ENCODE results near the gene RERE. TPM values are rescaled to one million over a fixed set of nuclear protein-coding genes. Genes with fewer than 3 reads are reported as not detected.

RERE gene
- total RNA-seq, 1 experiment from 2014 or later = 161 TPM

DNA sequence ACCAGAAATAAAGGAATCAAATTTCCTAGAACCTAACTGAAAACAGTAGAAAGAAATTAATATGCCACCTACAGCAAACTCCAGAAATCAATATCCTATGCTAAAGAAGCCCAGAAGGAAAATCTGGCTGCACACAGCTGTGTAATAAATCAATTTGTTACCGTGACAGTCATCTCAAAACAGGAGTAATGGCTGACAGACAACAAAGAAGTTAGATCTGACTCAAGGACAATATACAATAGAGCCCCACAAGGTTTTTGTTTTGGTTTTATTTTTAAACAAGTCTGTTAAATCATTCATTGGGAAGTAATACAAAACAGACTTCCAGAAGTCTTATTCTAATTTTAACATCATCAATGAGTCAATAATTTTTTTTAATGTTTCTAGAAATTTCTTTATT lies 168.4 kb downstream of the RERE start:
- no peak for TF ChIP-seq ZNF232 (CRISPR knock-in tag; IDR thresholded peaks at IDR 0.05)
- no peaks in the 10 kb centered on the region for H3K9me3 Mint-ChIP-seq
- ChIA-PET POLR2A (no interaction called here), CTCF (no interaction called here)
- no peak for DNase-seq (ENCODE audit: low spot score)
- H3K27me3 Mint-ChIP-seq (ENCODE audit: low read depth) = no peaks in the 10 kb centered on the region
- no peak for ATAC-seq
- H3K4me3 Mint-ChIP-seq = no peak overlapping the region
- peaks cover 4% of the 10 kb centered on the region for H3K36me3 Mint-ChIP-seq
- H3K27ac Mint-ChIP-seq = peak overlapping the region; percentile 35; the same call in 1 of the 2 replicates
- peaks cover 66% of the 10 kb centered on the region for H3K4me1 Mint-ChIP-seq

DNA sequence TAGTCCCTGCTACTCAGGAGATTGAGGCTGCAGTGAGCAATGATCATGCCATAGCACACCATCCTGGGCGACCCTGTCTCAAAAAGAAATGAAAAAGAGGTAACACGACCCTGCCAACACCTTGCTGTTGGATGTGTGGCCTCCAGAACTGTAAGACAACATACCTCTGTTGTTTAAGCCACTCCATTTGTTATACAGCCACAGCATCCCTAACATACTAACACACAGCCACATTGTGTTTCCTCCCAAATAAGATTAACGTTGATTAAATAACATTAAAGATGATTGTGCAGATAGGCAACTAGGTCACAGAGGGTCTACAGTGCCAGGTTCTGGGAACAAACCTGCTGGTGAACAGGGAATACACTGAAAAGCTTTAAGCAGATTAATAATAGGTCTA lies 170.4 kb downstream of the RERE start:
- peak overlapping the region; percentile 46; the same call in 1 of the 2 replicates for H3K27ac Mint-ChIP-seq
- H3K4me3 Mint-ChIP-seq = no peak overlapping the region
- no peak for DNase-seq (ENCODE audit: low spot score)
- H3K9me3 Mint-ChIP-seq = no peaks in the 10 kb centered on the region
- peaks cover 60% of the 10 kb centered on the region for H3K4me1 Mint-ChIP-seq
- TF ChIP-seq CBFB (CRISPR knock-in tag; IDR thresholded peaks at IDR 0.05; ENCODE audit: low read depth) = no peak
- TF ChIP-seq, protein P1, sequence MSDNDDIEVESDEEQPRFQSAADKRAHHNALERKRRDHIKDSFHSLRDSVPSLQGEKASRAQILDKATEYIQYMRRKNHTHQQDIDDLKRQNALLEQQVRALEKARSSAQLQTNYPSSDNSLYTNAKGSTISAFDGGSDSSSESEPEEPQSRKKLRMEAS (CRISPR knock-in tag; IDR thresholded peaks at IDR 0.05) = no peak
- TF ChIP-seq, protein P2, sequence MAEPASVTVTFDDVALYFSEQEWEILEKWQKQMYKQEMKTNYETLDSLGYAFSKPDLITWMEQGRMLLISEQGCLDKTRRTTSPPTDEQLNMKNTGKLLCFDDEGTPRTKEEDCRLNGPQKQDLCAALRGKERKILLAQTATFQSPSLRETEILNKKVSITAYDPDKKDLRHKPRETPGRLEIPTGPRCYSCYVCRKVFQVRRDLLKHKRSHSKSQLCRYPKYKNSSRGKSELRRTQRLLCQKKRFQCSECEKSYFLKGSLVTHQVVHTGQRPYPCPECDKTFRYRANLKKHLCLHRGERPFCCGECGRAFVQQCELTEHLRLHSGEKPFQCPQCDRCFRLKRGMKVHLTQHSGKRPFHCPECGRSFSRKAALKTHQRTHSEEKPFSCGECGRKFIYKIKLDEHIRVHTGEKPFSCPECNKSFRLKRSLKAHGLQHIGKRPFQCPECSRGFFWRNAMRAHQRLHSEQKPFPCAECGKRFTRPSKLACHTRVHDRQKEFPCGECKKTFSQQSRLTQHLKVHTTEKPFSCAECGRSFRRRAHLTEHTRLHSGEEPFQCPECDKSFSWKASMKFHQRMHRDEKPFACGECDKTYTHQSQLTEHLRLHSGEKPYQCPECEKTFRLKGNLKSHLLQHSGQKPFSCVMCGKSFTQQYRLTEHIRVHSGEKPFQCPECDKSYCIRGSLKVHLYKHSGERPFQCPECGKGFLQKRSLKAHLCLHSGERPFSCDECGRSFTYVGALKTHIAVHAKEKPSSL (CRISPR knock-in tag; conservative IDR thresholded peaks at IDR 0.05) = no peak
- TF ChIP-seq, protein P3, sequence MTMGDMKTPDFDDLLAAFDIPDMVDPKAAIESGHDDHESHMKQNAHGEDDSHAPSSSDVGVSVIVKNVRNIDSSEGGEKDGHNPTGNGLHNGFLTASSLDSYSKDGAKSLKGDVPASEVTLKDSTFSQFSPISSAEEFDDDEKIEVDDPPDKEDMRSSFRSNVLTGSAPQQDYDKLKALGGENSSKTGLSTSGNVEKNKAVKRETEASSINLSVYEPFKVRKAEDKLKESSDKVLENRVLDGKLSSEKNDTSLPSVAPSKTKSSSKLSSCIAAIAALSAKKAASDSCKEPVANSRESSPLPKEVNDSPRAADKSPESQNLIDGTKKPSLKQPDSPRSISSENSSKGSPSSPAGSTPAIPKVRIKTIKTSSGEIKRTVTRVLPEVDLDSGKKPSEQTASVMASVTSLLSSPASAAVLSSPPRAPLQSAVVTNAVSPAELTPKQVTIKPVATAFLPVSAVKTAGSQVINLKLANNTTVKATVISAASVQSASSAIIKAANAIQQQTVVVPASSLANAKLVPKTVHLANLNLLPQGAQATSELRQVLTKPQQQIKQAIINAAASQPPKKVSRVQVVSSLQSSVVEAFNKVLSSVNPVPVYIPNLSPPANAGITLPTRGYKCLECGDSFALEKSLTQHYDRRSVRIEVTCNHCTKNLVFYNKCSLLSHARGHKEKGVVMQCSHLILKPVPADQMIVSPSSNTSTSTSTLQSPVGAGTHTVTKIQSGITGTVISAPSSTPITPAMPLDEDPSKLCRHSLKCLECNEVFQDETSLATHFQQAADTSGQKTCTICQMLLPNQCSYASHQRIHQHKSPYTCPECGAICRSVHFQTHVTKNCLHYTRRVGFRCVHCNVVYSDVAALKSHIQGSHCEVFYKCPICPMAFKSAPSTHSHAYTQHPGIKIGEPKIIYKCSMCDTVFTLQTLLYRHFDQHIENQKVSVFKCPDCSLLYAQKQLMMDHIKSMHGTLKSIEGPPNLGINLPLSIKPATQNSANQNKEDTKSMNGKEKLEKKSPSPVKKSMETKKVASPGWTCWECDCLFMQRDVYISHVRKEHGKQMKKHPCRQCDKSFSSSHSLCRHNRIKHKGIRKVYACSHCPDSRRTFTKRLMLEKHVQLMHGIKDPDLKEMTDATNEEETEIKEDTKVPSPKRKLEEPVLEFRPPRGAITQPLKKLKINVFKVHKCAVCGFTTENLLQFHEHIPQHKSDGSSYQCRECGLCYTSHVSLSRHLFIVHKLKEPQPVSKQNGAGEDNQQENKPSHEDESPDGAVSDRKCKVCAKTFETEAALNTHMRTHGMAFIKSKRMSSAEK (CRISPR knock-in tag; IDR thresholded peaks at IDR 0.05; ENCODE audit: borderline replicate concordance) = no peak
- TF ChIP-seq KAT7 (CRISPR knock-in tag; IDR thresholded peaks at IDR 0.05; ENCODE audit: borderline replicate concordance) = no peak
- TF ChIP-seq NFE2L1 (CRISPR knock-in tag; IDR thresholded peaks at IDR 0.05) = no peak
- no peak for TF ChIP-seq SOX15 (CRISPR knock-in tag; IDR thresholded peaks at IDR 0.05)
- TF ChIP-seq ZNF317 (CRISPR knock-in tag; IDR thresholded peaks at IDR 0.05; ENCODE audit: borderline replicate concordance, low read depth) = no peak
- no peak for TF ChIP-seq FOXJ3 (CRISPR knock-in tag; IDR thresholded peaks at IDR 0.05; ENCODE audit: borderline replicate concordance)
- TF ChIP-seq, protein P4, sequence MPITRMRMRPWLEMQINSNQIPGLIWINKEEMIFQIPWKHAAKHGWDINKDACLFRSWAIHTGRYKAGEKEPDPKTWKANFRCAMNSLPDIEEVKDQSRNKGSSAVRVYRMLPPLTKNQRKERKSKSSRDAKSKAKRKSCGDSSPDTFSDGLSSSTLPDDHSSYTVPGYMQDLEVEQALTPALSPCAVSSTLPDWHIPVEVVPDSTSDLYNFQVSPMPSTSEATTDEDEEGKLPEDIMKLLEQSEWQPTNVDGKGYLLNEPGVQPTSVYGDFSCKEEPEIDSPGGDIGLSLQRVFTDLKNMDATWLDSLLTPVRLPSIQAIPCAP (CRISPR knock-in tag; IDR thresholded peaks at IDR 0.05) = no peak
- no peak for TF ChIP-seq SP1 (CRISPR knock-in tag; conservative IDR thresholded peaks at IDR 0.05)
- TF ChIP-seq, protein P5, sequence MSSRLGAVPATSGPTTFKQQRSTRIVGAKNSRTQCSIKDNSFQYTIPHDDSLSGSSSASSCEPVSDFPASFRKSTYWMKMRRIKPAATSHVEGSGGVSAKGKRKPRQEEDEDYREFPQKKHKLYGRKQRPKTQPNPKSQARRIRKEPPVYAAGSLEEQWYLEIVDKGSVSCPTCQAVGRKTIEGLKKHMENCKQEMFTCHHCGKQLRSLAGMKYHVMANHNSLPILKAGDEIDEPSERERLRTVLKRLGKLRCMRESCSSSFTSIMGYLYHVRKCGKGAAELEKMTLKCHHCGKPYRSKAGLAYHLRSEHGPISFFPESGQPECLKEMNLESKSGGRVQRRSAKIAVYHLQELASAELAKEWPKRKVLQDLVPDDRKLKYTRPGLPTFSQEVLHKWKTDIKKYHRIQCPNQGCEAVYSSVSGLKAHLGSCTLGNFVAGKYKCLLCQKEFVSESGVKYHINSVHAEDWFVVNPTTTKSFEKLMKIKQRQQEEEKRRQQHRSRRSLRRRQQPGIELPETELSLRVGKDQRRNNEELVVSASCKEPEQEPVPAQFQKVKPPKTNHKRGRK (CRISPR knock-in tag; IDR thresholded peaks at IDR 0.05; ENCODE audit: borderline replicate concordance) = no peak
- TF ChIP-seq SMAD3 (CRISPR knock-in tag; IDR thresholded peaks at IDR 0.05; ENCODE audit: borderline replicate concordance) = no peak
- TF ChIP-seq ETV6 (CRISPR knock-in tag; IDR thresholded peaks at IDR 0.05) = no peak
- TF ChIP-seq CREB1 (CRISPR knock-in tag; IDR thresholded peaks at IDR 0.05) = no peak
- TF ChIP-seq, protein P6, sequence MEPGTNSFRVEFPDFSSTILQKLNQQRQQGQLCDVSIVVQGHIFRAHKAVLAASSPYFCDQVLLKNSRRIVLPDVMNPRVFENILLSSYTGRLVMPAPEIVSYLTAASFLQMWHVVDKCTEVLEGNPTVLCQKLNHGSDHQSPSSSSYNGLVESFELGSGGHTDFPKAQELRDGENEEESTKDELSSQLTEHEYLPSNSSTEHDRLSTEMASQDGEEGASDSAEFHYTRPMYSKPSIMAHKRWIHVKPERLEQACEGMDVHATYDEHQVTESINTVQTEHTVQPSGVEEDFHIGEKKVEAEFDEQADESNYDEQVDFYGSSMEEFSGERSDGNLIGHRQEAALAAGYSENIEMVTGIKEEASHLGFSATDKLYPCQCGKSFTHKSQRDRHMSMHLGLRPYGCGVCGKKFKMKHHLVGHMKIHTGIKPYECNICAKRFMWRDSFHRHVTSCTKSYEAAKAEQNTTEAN (CRISPR knock-in tag; IDR thresholded peaks at IDR 0.05) = no peak
- TF ChIP-seq, protein P7, sequence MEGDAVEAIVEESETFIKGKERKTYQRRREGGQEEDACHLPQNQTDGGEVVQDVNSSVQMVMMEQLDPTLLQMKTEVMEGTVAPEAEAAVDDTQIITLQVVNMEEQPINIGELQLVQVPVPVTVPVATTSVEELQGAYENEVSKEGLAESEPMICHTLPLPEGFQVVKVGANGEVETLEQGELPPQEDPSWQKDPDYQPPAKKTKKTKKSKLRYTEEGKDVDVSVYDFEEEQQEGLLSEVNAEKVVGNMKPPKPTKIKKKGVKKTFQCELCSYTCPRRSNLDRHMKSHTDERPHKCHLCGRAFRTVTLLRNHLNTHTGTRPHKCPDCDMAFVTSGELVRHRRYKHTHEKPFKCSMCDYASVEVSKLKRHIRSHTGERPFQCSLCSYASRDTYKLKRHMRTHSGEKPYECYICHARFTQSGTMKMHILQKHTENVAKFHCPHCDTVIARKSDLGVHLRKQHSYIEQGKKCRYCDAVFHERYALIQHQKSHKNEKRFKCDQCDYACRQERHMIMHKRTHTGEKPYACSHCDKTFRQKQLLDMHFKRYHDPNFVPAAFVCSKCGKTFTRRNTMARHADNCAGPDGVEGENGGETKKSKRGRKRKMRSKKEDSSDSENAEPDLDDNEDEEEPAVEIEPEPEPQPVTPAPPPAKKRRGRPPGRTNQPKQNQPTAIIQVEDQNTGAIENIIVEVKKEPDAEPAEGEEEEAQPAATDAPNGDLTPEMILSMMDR (IDR thresholded peaks at IDR 0.05) = no peak
- no peak for TF ChIP-seq ATF1 (CRISPR knock-in tag; IDR thresholded peaks at IDR 0.05)
- POLR2A ChIA-PET = no interaction called here
- H3K27me3 Mint-ChIP-seq (ENCODE audit: low read depth) = no peaks in the 10 kb centered on the region
- CTCF ChIA-PET = no interaction called here
- H3K36me3 Mint-ChIP-seq = peaks cover 4% of the 10 kb centered on the region
- no peak for ATAC-seq

All from WTC11 (cell line).